Trophoblast cell (in vitro differentiated cells and primary cell): ENCODE data around the gene OSBPL1A.

Experiments used
- DNase-seq, 2 donors: peaks; one replicate each; pipeline ENCODE4 v3.0.0-alpha.2; 2016
- H2AFZ ChIP-seq: 2 replicates; pipeline ENCODE4 v1.6.1; 2013; ENCODE audit warnings: low read length, moderate library complexity, mild to moderate bottlenecking; ENCODE audit not compliant: insufficient read depth, poor library complexity
- H2AK5ac ChIP-seq: 2 replicates; pipeline ENCODE4 v1.6.1; 2013; ENCODE audit warnings: mild to moderate bottlenecking, low read length
- H2BK120ac ChIP-seq: 2 replicates; pipeline ENCODE4 v1.6.1; 2013; ENCODE audit warnings: low read length, mild to moderate bottlenecking, moderate library complexity; ENCODE audit not compliant: insufficient read depth, poor library complexity
- H2BK12ac ChIP-seq: 2 replicates; pipeline ENCODE4 v1.6.1; 2013; ENCODE audit warnings: mild to moderate bottlenecking, low read length, moderate library complexity
- H2BK5ac ChIP-seq: 2 replicates; pipeline ENCODE4 v1.6.1; 2013; ENCODE audit warnings: low read length, low read depth, moderate library complexity, mild to moderate bottlenecking; ENCODE audit not compliant: poor library complexity
- H3K14ac ChIP-seq: 2 replicates; pipeline ENCODE4 v1.6.1; 2013; ENCODE audit warnings: mild to moderate bottlenecking, low read length
- H3K18ac ChIP-seq: 2 replicates; pipeline ENCODE4 v1.6.1; 2013; ENCODE audit warnings: mild to moderate bottlenecking, low read length
- H3K23ac ChIP-seq: 2 replicates; pipeline ENCODE4 v1.6.1; 2013; ENCODE audit warnings: low read length
- H3K27ac ChIP-seq: 2 replicates; pipeline ENCODE4 v1.5.1; 2013; ENCODE audit warnings: low read depth, mild to moderate bottlenecking, inconsistent platforms, low read length, moderate library complexity
- H3K27me3 ChIP-seq: 2 replicates; pipeline ENCODE4 v1.6.1; 2013; ENCODE audit warnings: inconsistent platforms, mild to moderate bottlenecking, low read length, moderate library complexity; ENCODE audit not compliant: insufficient read depth
- H3K36me3 ChIP-seq, 2 experiments: 1 replicate in 1 of 2; 2 replicates in 1 of 2; pipeline ENCODE4 v1.6.1; 2013; ENCODE audit warnings: low read length in 2 of 2, mild to moderate bottlenecking in 2 of 2, moderate library complexity in 1 of 2; ENCODE audit not compliant: insufficient read depth in 2 of 2, control insufficient read depth in 1 of 2
- H3K4ac ChIP-seq: 2 replicates; pipeline ENCODE4 v1.6.1; 2013; ENCODE audit warnings: low read depth, mild to moderate bottlenecking, low read length, moderate library complexity
- H3K4me1 ChIP-seq, 2 experiments: 1 replicate in 1 of 2; 2 replicates in 1 of 2; pipeline ENCODE4 v1.6.1; 2013; ENCODE audit warnings: low read length in 2 of 2, mild to moderate bottlenecking in 2 of 2, moderate library complexity in 1 of 2; ENCODE audit not compliant: insufficient read depth in 2 of 2, control insufficient read depth in 1 of 2
- H3K4me2 ChIP-seq: 2 replicates; pipeline ENCODE4 v1.6.1; 2013; ENCODE audit warnings: inconsistent platforms, mild to moderate bottlenecking, low read length, moderate library complexity
- H3K4me3 ChIP-seq: 2 replicates; pipeline ENCODE4 v1.5.1; 2013; ENCODE audit warnings: mild to moderate bottlenecking, low read depth, low read length, inconsistent platforms
- H3K79me1 ChIP-seq: one replicate; pipeline ENCODE4 v1.6.1; 2013; ENCODE audit warnings: low read length
- H3K79me2 ChIP-seq: 2 replicates; pipeline ENCODE4 v1.6.1; 2013; ENCODE audit warnings: low read length, mild to moderate bottlenecking; ENCODE audit not compliant: control insufficient read depth, insufficient read depth, poor library complexity
- H3K9ac ChIP-seq: 2 replicates; pipeline ENCODE4 v1.6.1; 2013; ENCODE audit warnings: mild to moderate bottlenecking, low read length
- H3K9me3 ChIP-seq: 2 replicates; pipeline ENCODE4 v1.6.1; 2013; ENCODE audit warnings: low read depth, mild to moderate bottlenecking, control low read depth, inconsistent platforms, low read length; ENCODE audit not compliant: insufficient read depth
- H4K12ac ChIP-seq: 2 replicates; pipeline ENCODE4 v1.6.1; 2013; ENCODE audit warnings: low read depth, mild to moderate bottlenecking, low read length, moderate library complexity
- H4K8ac ChIP-seq: 2 replicates; pipeline ENCODE4 v1.6.1; 2013; ENCODE audit warnings: low read depth, mild to moderate bottlenecking, low read length, moderate library complexity
- H4K91ac ChIP-seq: one replicate; pipeline ENCODE4 v1.6.1; 2013; ENCODE audit warnings: low read depth, mild to moderate bottlenecking, low read length, moderate library complexity
- WGBS: extraction: QIAGEN DNeasy Blood & Tissue Kit; methylation state at CpG from one replicate; pipeline ENCODE4 v1.1.7; 2013; ENCODE audit warnings: missing lambda C conversion rate; ENCODE audit not compliant: insufficient read length, insufficient coverage; ENCODE audit errors: extremely low coverage; 5-methylcytosine and 5-hydroxymethylcytosine counted together

The OSBPL1A gene

GRCh38 chr18:24142376-24142775, 255.2 kb downstream of the OSBPL1A start:
- H3K14ac ChIP-seq, result no peak overlapping the region
- peaks cover 0 to 3% of the 10 kb centered on the region in 2 experiments for H3K36me3 ChIP-seq
- H4K91ac ChIP-seq, result no peak overlapping the region

GRCh38 chr18:24140697-24141096, 256.9 kb downstream of the OSBPL1A start:
- H4K91ac ChIP-seq, result no peak overlapping the region
- no peak overlapping the region for H3K14ac ChIP-seq
- no peak for DNase-seq
- no peak overlapping the region for H3K4me3 ChIP-seq
- no peak overlapping the region for H2BK12ac ChIP-seq
- H3K4me1 ChIP-seq, result peaks cover 0 to 2% of the 10 kb centered on the region in 2 experiments
- H3K9me3 ChIP-seq, result no peaks in the 10 kb centered on the region
- no peak overlapping the region for H3K4ac ChIP-seq
- no peak overlapping the region for H4K12ac ChIP-seq
- no peak overlapping the region for H2BK5ac ChIP-seq
- H2AFZ ChIP-seq, result no peak overlapping the region
- WGBS, result no CpG with 5 or more reads among the region's 2 CpGs
- H4K8ac ChIP-seq, result no peak overlapping the region
- no peak overlapping the region for H3K18ac ChIP-seq
- H3K23ac ChIP-seq, result no peak overlapping the region
- peaks cover 3% of the 10 kb centered on the region for H3K79me1 ChIP-seq
- no peaks in the 10 kb centered on the region for H3K79me2 ChIP-seq
- no peak overlapping the region for H2AK5ac ChIP-seq
- no peak overlapping the region for H3K4me2 ChIP-seq
- H3K27me3 ChIP-seq, result no peaks in the 10 kb centered on the region
- no peak overlapping the region for H3K27ac ChIP-seq
- H3K36me3 ChIP-seq, result peaks cover 0 to 3% of the 10 kb centered on the region in 2 experiments
- H2BK120ac ChIP-seq, result no peak overlapping the region
- H3K9ac ChIP-seq, result no peak overlapping the region

More at GRCh38 chr18:24142376-24142775, 255.2 kb downstream of the OSBPL1A start:
- no peak overlapping the region for H3K18ac ChIP-seq
- no peaks in the 10 kb centered on the region for H3K79me2 ChIP-seq
- H4K12ac ChIP-seq, result no peak overlapping the region
- no peaks in the 10 kb centered on the region for H3K9me3 ChIP-seq
- H3K4me1 ChIP-seq, result peaks cover 0 to 2% of the 10 kb centered on the region in 2 experiments
- H2AFZ ChIP-seq, result no peak overlapping the region
- no peak overlapping the region for H2BK120ac ChIP-seq
- no peak overlapping the region for H3K4me3 ChIP-seq
- H2BK5ac ChIP-seq, result no peak overlapping the region
- no peak overlapping the region for H4K8ac ChIP-seq
- H3K4ac ChIP-seq, result no peak overlapping the region
- DNase-seq, result no peak
- no peak overlapping the region for H3K9ac ChIP-seq
- no peaks in the 10 kb centered on the region for H3K27me3 ChIP-seq
- H2AK5ac ChIP-seq, result no peak overlapping the region
- no peak overlapping the region for H3K27ac ChIP-seq
- no peak overlapping the region for H3K23ac ChIP-seq
- peaks cover 3% of the 10 kb centered on the region for H3K79me1 ChIP-seq
- H3K4me2 ChIP-seq, result no peak overlapping the region
- no peak overlapping the region for H2BK12ac ChIP-seq

- peak within 1 kb of the TSS; percentile 78 for H4K8ac ChIP-seq
- H4K91ac ChIP-seq, result peak within 1 kb of the TSS; percentile 31
- H4K12ac ChIP-seq, result peak within 1 kb of the TSS; percentile 60
- H3K9me3 ChIP-seq, result no peaks in the 10 kb centered on the region
- H3K14ac ChIP-seq, result no peak within 1 kb of the TSS
- H3K36me3 ChIP-seq, result peaks cover 0 to 3% of the 10 kb centered on the region in 2 experiments
- no peak within 1 kb of the TSS for H3K27ac ChIP-seq
- peak within 1 kb of the TSS; percentile 72 for H3K4me3 ChIP-seq
- H2AFZ ChIP-seq, result peak within 1 kb of the TSS; percentile 1
- H3K27me3 ChIP-seq, result no peaks in the 10 kb centered on the region
- no peak within 1 kb of the TSS for H3K9ac ChIP-seq
- no peak within 1 kb of the TSS for H2BK5ac ChIP-seq
- H2BK120ac ChIP-seq, result peak within 1 kb of the TSS; percentile 20
- peak within 1 kb of the TSS; percentile 66 for H3K4me2 ChIP-seq
- peaks cover 3% of the 10 kb centered on the region for H3K79me1 ChIP-seq
- H2BK12ac ChIP-seq, result no peak within 1 kb of the TSS
- WGBS, result no CpG with 5 or more reads among the region's 63 CpGs
- DNase-seq, result peak; percentile 81 to 84
- no peak within 1 kb of the TSS for H3K4ac ChIP-seq
- no peak within 1 kb of the TSS for H2AK5ac ChIP-seq
- no peak within 1 kb of the TSS for H3K23ac ChIP-seq
- no peak within 1 kb of the TSS for H3K18ac ChIP-seq
- H3K79me2 ChIP-seq, result no peaks in the 10 kb centered on the region
- peaks cover 0 to 2% of the 10 kb centered on the region in 2 experiments for H3K4me1 ChIP-seq
Observed at GRCh38 chr18:24138789-24139616, 258.6 kb downstream of the OSBPL1A start, which contains the start of gene CABYR. Gene CABYR, plus strand, starts transcription at chr18:24139062. Its CDS starts 4,053 bp downstream, at chr18:24143115.

GRCh38 chr18:24138409-24138788, 259.2 kb downstream of the OSBPL1A start:
- H2AK5ac ChIP-seq, result no peak overlapping the region
- no peaks in the 10 kb centered on the region for H3K9me3 ChIP-seq
- peaks cover 3% of the 10 kb centered on the region for H3K79me1 ChIP-seq
- peak overlapping the region; percentile 78 for H4K8ac ChIP-seq
- no peak overlapping the region for H3K23ac ChIP-seq
- no peak overlapping the region for H2BK5ac ChIP-seq
- H3K9ac ChIP-seq, result no peak overlapping the region
- peak overlapping the region; percentile 60 for H4K12ac ChIP-seq
- peaks cover 0 to under 1% of the 10 kb centered on the region in 2 experiments for H3K36me3 ChIP-seq
- no peak overlapping the region for H3K27ac ChIP-seq
- no peak overlapping the region for H3K14ac ChIP-seq
- no CpG with 5 or more reads among the region's 7 CpGs for WGBS
- H2BK12ac ChIP-seq, result no peak overlapping the region
- H2BK120ac ChIP-seq, result peak overlapping the region; percentile 20
- H3K4me3 ChIP-seq, result no peak overlapping the region
- peak overlapping the region; percentile 66 for H3K4me2 ChIP-seq
- H2AFZ ChIP-seq, result peak overlapping the region; percentile 1
- H3K4me1 ChIP-seq, result peaks cover 0 to 2% of the 10 kb centered on the region in 2 experiments
- no peaks in the 10 kb centered on the region for H3K27me3 ChIP-seq
- peak overlapping the region; percentile 31 for H4K91ac ChIP-seq
- H3K4ac ChIP-seq, result no peak overlapping the region
- H3K18ac ChIP-seq, result no peak overlapping the region
- no peaks in the 10 kb centered on the region for H3K79me2 ChIP-seq
- no peak for DNase-seq
